A673 (cell line): Measurements from ENCODE around the gene STK10. TPM values are rescaled to one million over a fixed set of nuclear protein-coding genes. Genes with fewer than 3 reads are reported as not detected.

Source experiments
- BruUV-seq: library from RNA; stranded (reverse); fragments of 400-500 nt; replicated peaks from 2 replicates; lab custom pipeline; 2021; lab: Mats Ljungman, UMichigan
- CTCF ChIA-PET: fragments of 300-600 bp; sonication (Branson Sonifier 250); formaldehyde crosslinking; loops from one replicate; lab custom pipeline; 2022; ENCODE audit warnings: antibody characterized with exemption; lab: Charles Lee
- POLR2A ChIA-PET: fragments of 300-600 bp; sonication (Branson Sonifier 250); formaldehyde crosslinking; loops from one replicate; lab custom pipeline; 2022; ENCODE audit warnings: antibody characterized with exemption; ENCODE audit not compliant: low non-redundant PET; lab: Charles Lee
- DNase-seq: peaks from one replicate; pipeline ENCODE4 v3.0.0-alpha.2; 2015; ENCODE audit warnings: low spot score
- H3K27ac ChIP-seq: fragments of 200-600 bp; sonication (generic); 2 replicates; pipeline ENCODE4 v1.5.1; 2016; ENCODE audit warnings: mixed run types, low read depth, mild to moderate bottlenecking, mixed read lengths, antibody characterized with exemption, low read length; ENCODE audit not compliant: poor library complexity, severe bottlenecking
- H3K27me3 ChIP-seq: fragments of 200-600 bp; sonication (generic); replicated peaks from 2 replicates; pipeline ENCODE4 v1.6.1; 2017; ENCODE audit warnings: mixed run types, low read depth, mild to moderate bottlenecking, mixed read lengths, antibody characterized with exemption, low read length; ENCODE audit not compliant: insufficient read depth, poor library complexity
- H3K36me3 ChIP-seq: fragments of 200-600 bp; sonication (generic); 2 replicates; pipeline ENCODE4 v1.6.1; 2016; ENCODE audit warnings: mixed run types, mild to moderate bottlenecking, mixed read lengths, antibody characterized with exemption, low read length; ENCODE audit not compliant: insufficient read depth, poor library complexity, severe bottlenecking
- H3K4me1 ChIP-seq: fragments of 200-600 bp; sonication (generic); 2 replicates; pipeline ENCODE4 v1.6.1; 2017; ENCODE audit warnings: mixed run types, mild to moderate bottlenecking, mixed read lengths, antibody characterized with exemption, low read length; ENCODE audit not compliant: insufficient read depth, poor library complexity, severe bottlenecking
- H3K4me3 ChIP-seq: fragments of 200-600 bp; sonication (generic); 2 replicates; pipeline ENCODE4 v1.5.1; 2016; ENCODE audit warnings: low read depth, mixed run types, mild to moderate bottlenecking, mixed read lengths, low read length; ENCODE audit not compliant: poor library complexity, severe bottlenecking
- H3K9me3 ChIP-seq: fragments of 200-600 bp; sonication (generic); 2 replicates; pipeline ENCODE4 v1.6.1; 2016; ENCODE audit warnings: mixed run types, low read depth, mild to moderate bottlenecking, mixed read lengths, antibody characterized with exemption, low read length; ENCODE audit not compliant: poor library complexity, severe bottlenecking
- CTCF ChIP-seq: fragments of 300-800, 200-600 bp; sonication (generic); conservative IDR thresholded peaks from 2 replicates; pipeline ENCODE4 v1.5.1; 2017; ENCODE audit warnings: low read depth, mild to moderate bottlenecking, antibody characterized with exemption, low read length, moderate library complexity, mixed read lengths
- EZH2 ChIP-seq: fragments of 200-600 bp; sonication (generic); IDR thresholded peaks from 2 replicates; pipeline ENCODE4 v1.6.1; 2017; ENCODE audit warnings: borderline replicate concordance, low read depth, mild to moderate bottlenecking, mixed read lengths, antibody characterized with exemption, low read length; ENCODE audit not compliant: poor library complexity, severe bottlenecking
- intact Hi-C: fragments of 100-400 bp; cut with micrococcal nuclease; formaldehyde crosslinking; loops from one replicate; pipeline ENCODE4 v1.10.0; 2022; ENCODE audit not compliant: unreplicated experiment
- total RNA-seq: library from RNA; stranded (reverse); gene quantifications from 2 replicates; pipeline ENCODE4 v1.2.3, GENCODE V29; 2021

The STK10 gene
- total RNA-seq, 1 experiment from 2014 or later = 3.8 TPM

- Histone ChIP-seq H3K36me3 (no peaks in the 10 kb centered on the region), H3K27ac (no peak overlapping the region), H3K27me3 (no peaks in the 10 kb centered on the region), H3K4me1 (no peaks in the 10 kb centered on the region), H3K9me3 (no peaks in the 10 kb centered on the region), H3K4me3 (no peak overlapping the region)
- intact Hi-C loops = no loop called here
- BruUV-seq = no TSS peak
- no peak for DNase-seq
- TF ChIP-seq EZH2 (no peak), CTCF (no peak)
- CTCF ChIA-PET = no interaction called here
- POLR2A ChIA-PET = no interaction called here
Measured at GRCh38 chr5:172114875-172115422, 73.1 kb downstream of the STK10 start.

- POLR2A ChIA-PET = no interaction called here
- DNase-seq = no peak
- intact Hi-C loops = no loop called here
- TF ChIP-seq EZH2 = no peak
- TF ChIP-seq CTCF = no peak
- Histone ChIP-seq H3K36me3 (no peaks in the 10 kb centered on the region), H3K9me3 (no peaks in the 10 kb centered on the region), H3K27ac (no peak overlapping the region), H3K27me3 (no peaks in the 10 kb centered on the region), H3K4me1 (no peaks in the 10 kb centered on the region), H3K4me3 (no peak overlapping the region)
- no TSS peak for BruUV-seq
- CTCF ChIA-PET = no interaction called here
Measured at GRCh38 chr5:172113036-172113435, 75.0 kb downstream of the STK10 start.

GRCh38 chr5:172111852-172112225 is 76.2 kb downstream of the STK10 start:
- Histone ChIP-seq H3K4me3 (no peak overlapping the region), H3K4me1 (peaks cover 3% of the 10 kb centered on the region), H3K27me3 (no peaks in the 10 kb centered on the region), H3K36me3 (no peaks in the 10 kb centered on the region), H3K9me3 (no peaks in the 10 kb centered on the region), H3K27ac (no peak overlapping the region)
- BruUV-seq = no TSS peak
- POLR2A ChIA-PET = no interaction called here
- no peak for DNase-seq
- CTCF ChIA-PET = no interaction called here
- intact Hi-C loops = no loop called here
- TF ChIP-seq CTCF (no peak), EZH2 (no peak)
